ENCODE results near the gene RRP7A. TPM values are rescaled to one million over a fixed set of nuclear protein-coding genes. Genes with fewer than 3 reads are reported as not detected.
A peak's percentile ranks its signal among the peaks of the same experiment; 100 is the strongest.
"Not testable (repeated sequence)": the region's sequence is repeated elsewhere in the genome, so short reads cannot be mapped to it uniquely, and the experiment has no call there.

RRP7A gene
- total RNA-seq = 10 to 100 TPM; 19.0 to 31.8 (median 25.6) TPM

- Histone ChIP-seq H3K36me3 (no peaks in the 10 kb centered on the region), H3K27ac (peak within 1 kb of the TSS; percentile 70 to 85), H3K4me1 (no peaks in the 10 kb centered on the region), H3K4me3 (peak within 1 kb of the TSS; percentile 78 to 84 (median 79)), H3K27me3 (no peaks in the 10 kb centered on the region), H3K9me3 (no peaks in the 10 kb centered on the region)
- DNase-seq (ENCODE audit: low spot score in 2 of 2) = peak; percentile 55 to 87
- intact Hi-C loops (cut with DNase I; ENCODE audit: low total_unique reads) = no loop called here
- TF ChIP-seq POLR2A (IDR thresholded peaks at IDR 0.05) (peak; percentile 39), POLR2AphosphoS5 (IDR thresholded peaks at IDR 0.05) (peak in 1 of 3 donors; percentile 74), CTCF (IDR thresholded peaks at IDR 0.05) (no peak)
Observed at GRCh38 chr22:42519525-42520401, at the start of gene RRP7A. Gene RRP7A, minus strand, starts transcription at chr22:42519796. Its CDS starts 10 bp downstream, at chr22:42519786.

GRCh38 chr22:42567950-42568349 is 48.4 kb upstream of the RRP7A start:
- H3K27me3 ChIP-seq, H3K36me3 ChIP-seq: not testable (repeated sequence)

GRCh38 chr22:42565956-42566355 is 46.4 kb upstream of the RRP7A start:
- TF ChIP-seq POLR2AphosphoS5 (IDR thresholded peaks at IDR 0.05) (no peak), CTCF (IDR thresholded peaks at IDR 0.05) (no peak)
- Histone ChIP-seq H3K27me3 (no peaks in the 10 kb centered on the region), H3K27ac (no peak overlapping the region), H3K4me1 (no peaks in the 10 kb centered on the region), H3K36me3 (no peaks in the 10 kb centered on the region), H3K4me3 (no peak overlapping the region), H3K9me3 (no peaks in the 10 kb centered on the region)
- DNase-seq (ENCODE audit: low spot score in 2 of 2) = no peak
- intact Hi-C loops (cut with DNase I; ENCODE audit: low total_unique reads) = no loop called here

More at GRCh38 chr22:42567950-42568349, 48.4 kb upstream of the RRP7A start:
- H3K4me3 ChIP-seq; intact Hi-C loops (cut with DNase I; ENCODE audit: low total_unique reads); DNase-seq (ENCODE audit: low spot score in 2 of 2); H3K9me3 ChIP-seq; H3K27ac ChIP-seq; H3K4me1 ChIP-seq: not testable (repeated sequence)

GRCh38 chr22:42564699-42565098 is 45.1 kb upstream of the RRP7A start:
- Histone ChIP-seq H3K36me3 (no peaks in the 10 kb centered on the region), H3K9me3 (no peaks in the 10 kb centered on the region), H3K4me1 (no peaks in the 10 kb centered on the region), H3K27ac (no peak overlapping the region), H3K27me3 (no peaks in the 10 kb centered on the region), H3K4me3 (no peak overlapping the region)
- intact Hi-C loops (cut with DNase I; ENCODE audit: low total_unique reads) = loop anchor here (5.0 kb wide), 1 partner anchor 1372 kb away; no protein-coding TSS in a partner anchor
- TF ChIP-seq POLR2AphosphoS5 (IDR thresholded peaks at IDR 0.05) (no peak), POLR2A (IDR thresholded peaks at IDR 0.05) (no peak), CTCF (IDR thresholded peaks at IDR 0.05) (no peak)
- no peak for DNase-seq (ENCODE audit: low spot score in 2 of 2)

- not testable (repeated sequence) for H3K36me3 ChIP-seq; H3K9me3 ChIP-seq; H3K27ac ChIP-seq; H3K4me1 ChIP-seq; DNase-seq (ENCODE audit: low spot score in 2 of 2); H3K27me3 ChIP-seq; H3K4me3 ChIP-seq
- intact Hi-C loops (cut with DNase I; ENCODE audit: low total_unique reads) = loop anchor here (5.0 kb wide), 1 partner anchor 1372 kb away; no protein-coding TSS in a partner anchor
Observed at GRCh38 chr22:42563943-42564342, 44.3 kb upstream of the RRP7A start.

GRCh38 chr22:42562684-42563083 is 43.1 kb upstream of the RRP7A start:
- Histone ChIP-seq H3K27ac (no peak overlapping the region), H3K27me3 (no peaks in the 10 kb centered on the region), H3K9me3 (no peaks in the 10 kb centered on the region), H3K4me3 (no peak overlapping the region), H3K36me3 (no peaks in the 10 kb centered on the region), H3K4me1 (no peaks in the 10 kb centered on the region)
- intact Hi-C loops (cut with DNase I; ENCODE audit: low total_unique reads) = loop anchor here (5.0 kb wide), 1 partner anchor 1370 kb away; no protein-coding TSS in a partner anchor
- no peak for DNase-seq (ENCODE audit: low spot score in 2 of 2)
- no peak for TF ChIP-seq CTCF (IDR thresholded peaks at IDR 0.05)
- no peak for TF ChIP-seq POLR2A (IDR thresholded peaks at IDR 0.05)
- TF ChIP-seq POLR2AphosphoS5 (IDR thresholded peaks at IDR 0.05) = no peak

Measured in breast epithelium (tissue), 4 donors.